ENCODE data around the gene HINT3. TPM values are rescaled to one million over a fixed set of nuclear protein-coding genes. Genes with fewer than 3 reads are reported as not detected.

HINT3 gene
- total RNA-seq, 1 experiment from 2014 or later = 11.7 TPM

GRCh38 chr6:125913864-125914351, 42.7 kb upstream of the HINT3 start:
- Histone ChIP-seq H3K9ac (ENCODE audit: extremely low read depth, insufficient read length, low read length) (no peak overlapping the region), H2BK15ac (ENCODE audit: low read depth, low read length) (no peak overlapping the region), H2BK5ac (ENCODE audit: insufficient read length, low read length) (no peak overlapping the region), H3K27ac (ENCODE audit: insufficient read length, low read depth, low read length) (no peak overlapping the region), H3K79me1 (ENCODE audit: insufficient read depth, low read depth, low read length, poor library complexity, severe bottlenecking) (no peaks in the 10 kb centered on the region), H3K14ac (ENCODE audit: insufficient read depth, low read length) (no peak overlapping the region), H3K56ac (ENCODE audit: insufficient read length, low read depth, low read length) (no peak overlapping the region), H2BK120ac (ENCODE audit: low read depth, low read length, poor library complexity, severe bottlenecking) (no peak overlapping the region), H3K23me2 (ENCODE audit: insufficient read length, low read depth, low read length, poor library complexity, severe bottlenecking) (no peaks in the 10 kb centered on the region), H3K4me2 (ENCODE audit: insufficient read depth, insufficient read length, low read length) (no peak overlapping the region), H4K8ac (replicated peaks; ENCODE audit: insufficient read length, low read depth, low read length) (no peak overlapping the region), H2BK12ac (ENCODE audit: insufficient read length, low read depth, low read length) (no peak overlapping the region), H2AK5ac (ENCODE audit: insufficient read length, low read length) (no peak overlapping the region), H3T11ph (ENCODE audit: low read length) (no peak overlapping the region), H3K23ac (ENCODE audit: insufficient read length, low read depth, low read length) (no peak overlapping the region), H3K9me3 (ENCODE audit: control insufficient read depth, low read depth, low read length) (no peaks in the 10 kb centered on the region), H3K27me3 (ENCODE audit: insufficient read depth, low read length) (no peaks in the 10 kb centered on the region), H4K91ac (ENCODE audit: insufficient read length, low read depth, low read length) (no peak overlapping the region), H3K18ac (ENCODE audit: insufficient read length, low read depth, low read length) (no peak overlapping the region), H2BK20ac (ENCODE audit: low read depth, low read length, poor library complexity, severe bottlenecking) (no peak overlapping the region), H4K5ac (ENCODE audit: insufficient read length, low read depth, low read length) (no peak overlapping the region), H3K4ac (ENCODE audit: low read depth, low read length) (no peak overlapping the region), H3K79me2 (ENCODE audit: insufficient read depth, low read length) (no peaks in the 10 kb centered on the region), H4K20me1 (ENCODE audit: control insufficient read depth, insufficient read depth, insufficient read length) (no peaks in the 10 kb centered on the region), H2AFZ (ENCODE audit: low read length) (no peak overlapping the region), H3K4me1 (ENCODE audit: insufficient read depth, low read length) (peaks cover 2% of the 10 kb centered on the region; the same call in 1 of the 2 replicates)
- TF ChIP-seq CTCF (conservative IDR thresholded peaks at IDR 0.05) = no peak
- Mint-ChIP-seq H3K27me3 (ENCODE audit: low read depth) (no peaks in the 10 kb centered on the region), H3K4me3 (no peak overlapping the region), H3K4me1 (peaks cover 18% of the 10 kb centered on the region in 2 experiments), H3K27ac (no peak overlapping the region), H3K36me3 (ENCODE audit: insufficient read depth in 1 of 3, low read depth in 3 of 3) (peaks cover 0 to 2% (median 0%) of the 10 kb centered on the region in 3 experiments; a peak in 1 of 7 replicates), H3K9me3 (no peaks in the 10 kb centered on the region)
- DNase-seq = no peak
- no CpG with 5 or more reads among the region's 5 CpGs for WGBS (ENCODE audit: extremely low coverage, insufficient read length, low lambda C conversion rate)

All from H9 (cell line).